Measurements from ENCODE around the gene BRD7. TPM values are rescaled to one million over a fixed set of nuclear protein-coding genes. Genes with fewer than 3 reads are reported as not detected.

BRD7 gene
- total RNA-seq, 1 donor from 2014 or later: 33.2 TPM

DNA sequence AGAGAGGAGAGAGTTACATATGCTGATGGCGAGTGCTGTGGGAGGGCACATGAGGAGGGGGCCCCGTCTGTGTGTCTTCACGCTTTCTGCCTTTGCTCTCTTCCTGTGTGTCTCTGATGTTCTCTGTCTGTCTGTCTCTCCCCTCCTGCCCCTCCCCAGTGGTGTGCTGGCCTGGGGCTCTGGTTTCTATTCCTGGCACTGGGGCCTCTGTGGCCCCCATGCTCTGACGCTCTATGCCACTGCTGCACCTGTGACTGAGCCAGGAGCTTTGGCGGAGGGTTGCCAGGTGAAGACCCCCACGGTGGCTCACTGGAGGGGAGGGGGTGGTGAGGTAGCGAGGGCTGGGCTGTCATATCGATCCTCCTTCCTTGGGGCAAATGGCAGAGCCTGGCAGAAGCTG is 24.6 kb upstream of the BRD7 start:
- Histone ChIP-seq H3K4me3 (ENCODE audit: low read depth, low read length) (no peak overlapping the region), H3K27me3 (ENCODE audit: control insufficient read depth, insufficient read depth, low read length) (no peaks in the 10 kb centered on the region), H3K36me3 (ENCODE audit: control insufficient read depth, insufficient read depth, low read length) (no peaks in the 10 kb centered on the region)
- TF ChIP-seq, protein P1, sequence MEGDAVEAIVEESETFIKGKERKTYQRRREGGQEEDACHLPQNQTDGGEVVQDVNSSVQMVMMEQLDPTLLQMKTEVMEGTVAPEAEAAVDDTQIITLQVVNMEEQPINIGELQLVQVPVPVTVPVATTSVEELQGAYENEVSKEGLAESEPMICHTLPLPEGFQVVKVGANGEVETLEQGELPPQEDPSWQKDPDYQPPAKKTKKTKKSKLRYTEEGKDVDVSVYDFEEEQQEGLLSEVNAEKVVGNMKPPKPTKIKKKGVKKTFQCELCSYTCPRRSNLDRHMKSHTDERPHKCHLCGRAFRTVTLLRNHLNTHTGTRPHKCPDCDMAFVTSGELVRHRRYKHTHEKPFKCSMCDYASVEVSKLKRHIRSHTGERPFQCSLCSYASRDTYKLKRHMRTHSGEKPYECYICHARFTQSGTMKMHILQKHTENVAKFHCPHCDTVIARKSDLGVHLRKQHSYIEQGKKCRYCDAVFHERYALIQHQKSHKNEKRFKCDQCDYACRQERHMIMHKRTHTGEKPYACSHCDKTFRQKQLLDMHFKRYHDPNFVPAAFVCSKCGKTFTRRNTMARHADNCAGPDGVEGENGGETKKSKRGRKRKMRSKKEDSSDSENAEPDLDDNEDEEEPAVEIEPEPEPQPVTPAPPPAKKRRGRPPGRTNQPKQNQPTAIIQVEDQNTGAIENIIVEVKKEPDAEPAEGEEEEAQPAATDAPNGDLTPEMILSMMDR (IDR thresholded peaks at IDR 0.05; ENCODE audit: insufficient read depth, low read length, severe bottlenecking): no peak
- DNase-seq (ENCODE audit: low read depth) (no peak), FAIRE-seq (no peak)

DNA sequence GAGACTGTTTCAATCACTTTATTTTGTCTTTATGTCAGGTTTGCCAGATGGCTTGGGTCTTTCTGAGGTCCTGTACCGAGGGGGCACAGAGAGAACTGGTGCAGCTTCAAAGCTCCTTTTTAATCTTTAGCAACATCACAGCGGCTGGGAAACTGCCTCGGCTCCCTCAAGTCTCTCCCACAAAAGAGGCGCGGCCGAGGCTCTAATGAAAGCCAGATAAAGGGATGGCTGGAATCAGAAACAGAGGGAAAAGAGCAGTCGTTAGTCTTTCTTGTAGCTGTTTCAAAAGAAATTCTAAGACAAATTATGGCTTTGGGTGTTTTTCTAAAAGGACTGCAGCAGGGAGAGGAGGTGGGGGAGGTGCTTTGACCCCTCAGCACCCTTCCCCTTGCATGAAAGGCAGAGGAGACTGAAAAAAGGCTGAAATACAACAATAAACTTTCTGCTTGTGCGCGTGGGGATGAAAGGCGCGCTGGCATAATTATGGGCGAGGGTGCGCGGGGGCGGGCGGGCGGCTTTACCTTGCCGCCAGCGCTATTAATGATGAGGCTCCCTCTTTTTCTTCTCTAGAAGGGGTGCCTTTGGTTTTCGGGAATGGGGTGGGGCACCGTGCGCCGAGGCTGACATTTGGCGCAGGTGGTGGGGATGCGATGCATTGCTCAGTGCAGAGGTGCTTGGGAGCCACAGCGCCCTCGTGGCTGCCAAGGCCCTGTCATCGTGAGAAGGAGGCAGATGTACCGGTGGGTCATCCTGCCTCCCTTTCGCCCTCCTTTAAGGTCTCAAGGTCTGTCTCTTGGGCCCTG is 22.3 kb upstream of the BRD7 start:
- FAIRE-seq (no peak), DNase-seq (ENCODE audit: low read depth) (no peak)
- no peak overlapping the region for H3K4me3 ChIP-seq (ENCODE audit: low read depth, low read length)
- no peaks in the 10 kb centered on the region for H3K36me3 ChIP-seq (ENCODE audit: control insufficient read depth, insufficient read depth, low read length)
- TF ChIP-seq, protein P1 (IDR thresholded peaks at IDR 0.05; ENCODE audit: insufficient read depth, low read length, severe bottlenecking): no peak
- no peaks in the 10 kb centered on the region for H3K27me3 ChIP-seq (ENCODE audit: control insufficient read depth, insufficient read depth, low read length)

DNA sequence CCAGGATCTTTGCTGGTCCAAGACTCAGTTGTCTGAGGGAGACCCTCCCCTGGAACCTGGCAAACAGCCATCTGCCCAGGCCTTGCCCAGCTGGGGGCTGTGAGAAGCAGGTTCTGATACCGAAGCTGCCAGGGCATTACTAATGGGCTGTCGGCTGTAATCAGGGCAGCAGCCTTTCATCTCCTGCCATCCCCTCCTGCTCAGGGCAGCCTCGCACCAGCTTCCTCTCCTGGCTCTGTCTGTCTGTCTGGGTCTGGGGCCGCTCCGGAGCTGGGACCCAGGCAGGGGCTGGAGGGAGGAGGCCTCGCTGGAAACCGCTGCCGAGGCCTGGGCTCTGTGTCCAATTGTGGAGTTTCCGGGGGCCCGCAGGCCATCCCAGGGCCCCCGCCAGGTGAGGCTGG is 21.6 kb upstream of the BRD7 start:
- FAIRE-seq: no peak
- no peak for DNase-seq (ENCODE audit: low read depth)
- no peaks in the 10 kb centered on the region for H3K27me3 ChIP-seq (ENCODE audit: control insufficient read depth, insufficient read depth, low read length)
- no peak overlapping the region for H3K4me3 ChIP-seq (ENCODE audit: low read depth, low read length)
- TF ChIP-seq, protein P1 (IDR thresholded peaks at IDR 0.05; ENCODE audit: insufficient read depth, low read length, severe bottlenecking): no peak
- H3K36me3 ChIP-seq (ENCODE audit: control insufficient read depth, insufficient read depth, low read length): no peaks in the 10 kb centered on the region

DNA sequence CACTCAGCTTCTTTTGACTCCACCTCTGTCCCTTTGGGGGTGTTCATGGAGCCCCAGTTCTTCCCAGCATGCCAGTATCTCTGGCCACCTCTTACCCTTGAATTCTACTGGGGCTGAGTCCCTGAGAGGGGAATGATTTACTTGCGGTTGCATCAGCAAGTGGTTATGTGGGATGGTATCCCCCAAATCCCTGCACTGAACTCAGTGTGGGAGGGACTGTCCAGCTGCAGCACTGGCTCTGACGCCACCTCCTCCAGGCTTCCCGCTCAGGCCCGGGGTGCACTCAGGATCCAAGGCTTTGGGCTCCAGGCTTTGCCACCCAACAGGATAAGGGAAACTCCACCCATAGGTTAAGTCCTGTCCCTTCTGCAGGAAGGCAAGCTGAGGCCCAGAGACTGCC is 21.1 kb upstream of the BRD7 start:
- no peaks in the 10 kb centered on the region for H3K27me3 ChIP-seq (ENCODE audit: control insufficient read depth, insufficient read depth, low read length)
- H3K4me3 ChIP-seq (ENCODE audit: low read depth, low read length): no peak overlapping the region
- no peak for DNase-seq (ENCODE audit: low read depth)
- TF ChIP-seq, protein P1 (IDR thresholded peaks at IDR 0.05; ENCODE audit: insufficient read depth, low read length, severe bottlenecking): no peak
- H3K36me3 ChIP-seq (ENCODE audit: control insufficient read depth, insufficient read depth, low read length): no peaks in the 10 kb centered on the region
- FAIRE-seq: no peak

DNA sequence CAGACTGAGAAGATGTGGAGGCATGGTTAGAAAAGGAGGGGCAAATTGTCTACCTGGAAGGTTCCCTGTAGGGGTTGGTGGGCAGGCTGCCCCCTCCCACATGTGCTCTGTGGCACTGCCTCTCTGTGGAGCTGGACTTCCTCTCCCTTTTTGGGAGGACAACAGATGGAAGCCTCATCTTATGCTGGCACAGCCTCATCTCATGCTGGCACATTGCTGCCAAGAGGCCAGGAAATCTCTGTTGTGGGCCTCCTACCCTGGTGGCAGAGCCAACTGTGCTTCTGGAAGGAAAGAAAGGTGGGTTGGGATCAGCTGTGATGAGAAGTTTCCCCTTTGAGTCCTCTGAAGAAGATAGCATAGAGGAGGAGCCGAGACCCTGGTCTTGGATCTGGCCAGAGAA is 19.7 kb upstream of the BRD7 start:
- H3K4me3 ChIP-seq (ENCODE audit: low read depth, low read length): no peak overlapping the region
- no peaks in the 10 kb centered on the region for H3K36me3 ChIP-seq (ENCODE audit: control insufficient read depth, insufficient read depth, low read length)
- FAIRE-seq (no peak), DNase-seq (ENCODE audit: low read depth) (no peak)
- TF ChIP-seq, protein P1 (IDR thresholded peaks at IDR 0.05; ENCODE audit: insufficient read depth, low read length, severe bottlenecking): no peak
- H3K27me3 ChIP-seq (ENCODE audit: control insufficient read depth, insufficient read depth, low read length): no peaks in the 10 kb centered on the region

DNA sequence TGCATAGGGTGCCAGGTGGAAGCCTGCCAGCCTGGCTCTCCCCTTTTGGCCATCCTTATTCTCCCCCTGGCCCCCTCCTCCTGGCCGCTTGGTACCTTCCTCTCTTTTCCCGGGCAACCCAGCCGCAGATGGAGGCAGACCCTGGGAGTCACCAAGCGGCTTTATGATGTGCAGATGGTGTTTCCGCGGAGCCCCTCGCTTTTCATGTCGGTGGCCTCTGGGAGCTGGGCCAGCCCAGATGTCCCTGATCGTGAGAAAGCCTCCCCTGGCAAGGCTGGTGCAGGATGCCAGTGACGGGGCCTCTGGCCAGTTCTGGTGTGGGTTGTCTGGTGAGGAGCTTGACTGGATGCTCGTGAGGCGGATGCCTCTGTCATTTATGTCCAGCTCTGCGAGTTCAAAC is 18.0 kb upstream of the BRD7 start:
- no peaks in the 10 kb centered on the region for H3K27me3 ChIP-seq (ENCODE audit: control insufficient read depth, insufficient read depth, low read length)
- no peak overlapping the region for H3K4me3 ChIP-seq (ENCODE audit: low read depth, low read length)
- FAIRE-seq: no peak
- H3K36me3 ChIP-seq (ENCODE audit: control insufficient read depth, insufficient read depth, low read length): no peaks in the 10 kb centered on the region
- no peak for DNase-seq (ENCODE audit: low read depth)
- TF ChIP-seq, protein P1 (IDR thresholded peaks at IDR 0.05; ENCODE audit: insufficient read depth, low read length, severe bottlenecking): no peak
